ENCODE data around the gene B3GAT3.
"Not testable (repeated sequence)": the region's sequence is repeated elsewhere in the genome, so short reads cannot be mapped to it uniquely, and the experiment has no call there.

The B3GAT3 gene

GRCh38 chr11:62645671-62645945 lies 23.8 kb upstream of the B3GAT3 start:
- DNase-seq = no peak

GRCh38 chr11:62644220-62644619 lies 22.4 kb upstream of the B3GAT3 start:
- no peak for DNase-seq

GRCh38 chr11:62632492-62632891 lies 10.7 kb upstream of the B3GAT3 start:
- no peak for DNase-seq

GRCh38 chr11:62627713-62628112 lies 5.9 kb upstream of the B3GAT3 start:
- DNase-seq = no peak

- no peak for DNase-seq
These were observed 797 bp upstream of the B3GAT3 start for GRCh38 chr11:62622476-62623089.

GRCh38 chr11:62621027-62621566 lies 689 bp downstream of the B3GAT3 start:
- DNase-seq = no peak

GRCh38 chr11:62616957-62617356 lies 4.8 kb downstream of the B3GAT3 start:
- not testable (repeated sequence) for DNase-seq

- DNase-seq = no peak
These were observed 6.3 kb downstream of the B3GAT3 start for GRCh38 chr11:62615521-62615920.

GRCh38 chr11:62614275-62614674 lies 7.5 kb downstream of the B3GAT3 start:
- peak; percentile 64 for DNase-seq

GRCh38 chr11:62613291-62613778 lies 8.5 kb downstream of the B3GAT3 start:
- DNase-seq = no peak

- DNase-seq = peak; percentile 91
These were observed 9.2 kb downstream of the B3GAT3 start, which contains the start of the genes EML3 and ROM1 for GRCh38 chr11:62612366-62613290. TSS of gene EML3 (minus strand) at chr11:62612775. CDS start at chr11:62612457, 318 bp downstream. TSS of gene ROM1 (plus strand) at chr11:62613257. CDS start at chr11:62613282, 25 bp downstream.

GRCh38 chr11:62611705-62612365 lies 10.0 kb downstream of the B3GAT3 start:
- peak; percentile 69 for DNase-seq

- DNase-seq = no peak
These were observed 10.7 kb downstream of the B3GAT3 start for GRCh38 chr11:62610814-62611704.

GRCh38 chr11:62610403-62610802 lies 11.4 kb downstream of the B3GAT3 start:
- DNase-seq = no peak

GRCh38 chr11:62608776-62609175 lies 13.0 kb downstream of the B3GAT3 start:
- no peak for DNase-seq

GRCh38 chr11:62607714-62608113 lies 14.1 kb downstream of the B3GAT3 start:
- no peak for DNase-seq

GRCh38 chr11:62605902-62606301 lies 15.9 kb downstream of the B3GAT3 start:
- DNase-seq = no peak

GRCh38 chr11:62605467-62605866 lies 16.3 kb downstream of the B3GAT3 start:
- no peak for DNase-seq

GRCh38 chr11:62604460-62605120 lies 17.2 kb downstream of the B3GAT3 start:
- no peak for DNase-seq

GRCh38 chr11:62603776-62604299 lies 17.9 kb downstream of the B3GAT3 start:
- no peak for DNase-seq

GRCh38 chr11:62603072-62603408 lies 18.7 kb downstream of the B3GAT3 start:
- DNase-seq = no peak
